Activated naive CD8-positive, alpha-beta T cell treated with anti-CD3 and anti-CD28 coated beads, Interleukin-2, amount 10 ng/mL, durations not matched to agents 7 days and 5 days (primary cell): Measurements from ENCODE around the gene HYI. TPM values are rescaled to one million over a fixed set of nuclear protein-coding genes. Genes with fewer than 3 reads are reported as not detected.
A peak's percentile ranks its signal among the peaks of the same experiment; 100 is the strongest.
"Not testable (repeated sequence)": the region's sequence is repeated elsewhere in the genome, so short reads cannot be mapped to it uniquely, and the experiment has no call there.

Experiments used
- ATAC-seq: fragments of 150-1000 bp; cut with Tn5 transposase; one replicate; pipeline ENCODE4 v1.10.0; 2021; ENCODE audit warnings: low read depth, moderate library complexity
- POLR2A ChIA-PET: fragments of 350-600 bp; sonication (Branson Sonifier 250); formaldehyde crosslinking; loops from one replicate; lab custom pipeline; 2021; ENCODE audit warnings: antibody characterized with exemption; lab: Charles Lee
- DNase-seq: peaks from one replicate; pipeline ENCODE4 v3.0.0; 2021
- H3K27ac Mint-ChIP-seq: one replicate; pipeline ENCODE4 v1.8.0; 2022; ENCODE audit warnings: mild to moderate bottlenecking, mixed read lengths
- H3K27me3 Mint-ChIP-seq: one replicate; pipeline ENCODE4 v1.8.0; 2022; ENCODE audit warnings: mild to moderate bottlenecking, moderate library complexity, mixed read lengths
- H3K36me3 Mint-ChIP-seq: one replicate; pipeline ENCODE4 v1.8.0; 2021; ENCODE audit warnings: mild to moderate bottlenecking, mixed read lengths
- H3K4me1 Mint-ChIP-seq: one replicate; pipeline ENCODE4 v1.8.0; 2021; ENCODE audit warnings: mixed read lengths
- H3K4me3 Mint-ChIP-seq: one replicate; pipeline ENCODE4 v1.8.0; 2022; ENCODE audit warnings: mild to moderate bottlenecking, moderate library complexity, mixed read lengths
- H3K9me3 Mint-ChIP-seq: one replicate; pipeline ENCODE4 v1.8.0; 2021; ENCODE audit warnings: mixed read lengths
- total RNA-seq, 2 experiments: library from RNA; stranded (reverse); gene quantifications; one replicate each; pipeline ENCODE4 v1.2.3, GENCODE V29; 2021

HYI gene
- total RNA-seq, 2 experiments from 2014 or later: 18.3 to 21.3 TPM

DNA sequence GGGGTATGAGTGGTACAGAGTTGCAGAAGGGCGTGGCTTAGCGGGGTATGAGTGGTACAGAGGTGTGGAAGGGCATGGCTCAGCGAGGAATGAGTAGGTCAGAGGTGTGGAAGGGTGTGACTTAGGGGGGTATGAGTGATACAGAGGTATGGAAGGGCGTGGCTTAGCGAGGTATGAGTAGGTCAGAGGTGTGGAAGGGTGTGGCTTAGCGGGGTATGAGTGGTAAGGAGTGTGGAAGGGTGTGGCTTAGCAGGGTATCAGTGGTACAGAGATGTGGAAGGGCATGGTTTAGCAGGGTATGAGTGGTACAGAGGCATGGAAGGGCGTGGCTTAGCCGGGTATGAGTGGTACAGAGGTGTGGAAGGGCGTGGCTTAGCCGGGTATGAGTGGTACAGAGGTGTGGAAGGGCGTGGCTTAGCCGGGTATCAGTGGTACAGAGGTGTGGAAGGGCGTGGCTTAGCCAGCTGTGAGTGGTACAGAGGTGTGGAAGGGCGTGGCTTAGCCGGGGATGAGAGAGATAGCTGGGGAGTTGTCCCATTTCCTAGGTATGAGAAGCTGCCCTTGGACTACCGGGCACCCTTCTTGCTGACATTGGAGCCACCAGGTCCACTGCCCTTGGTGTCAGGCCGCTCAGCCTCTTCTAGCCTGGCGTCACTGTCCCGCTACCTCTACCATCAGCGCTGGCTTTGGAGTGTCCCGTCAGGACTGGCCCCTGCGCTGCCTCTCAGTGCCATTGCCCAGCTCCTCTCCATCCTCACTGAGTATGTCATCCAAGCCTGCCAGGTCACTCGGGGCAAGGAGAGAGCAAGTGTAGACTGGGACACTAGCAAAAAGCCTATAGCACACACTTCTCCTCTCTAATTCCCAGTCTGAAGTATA is 29.8 kb downstream of the HYI start:
- POLR2A ChIA-PET: interaction anchor here (1.0 kb wide), 1 partner anchor 9 kb away, joined by 3 read pairs; no protein-coding TSS in a partner anchor
- ATAC-seq (peak; percentile 5), DNase-seq (no peak)
- no peaks in the 10 kb centered on the region for H3K9me3 Mint-ChIP-seq
- H3K4me1 Mint-ChIP-seq: peaks cover 5% of the 10 kb centered on the region
- no peak overlapping the region for H3K4me3 Mint-ChIP-seq
- H3K36me3 Mint-ChIP-seq: peaks cover 14% of the 10 kb centered on the region
- no peaks in the 10 kb centered on the region for H3K27me3 Mint-ChIP-seq
- no peak overlapping the region for H3K27ac Mint-ChIP-seq

DNA sequence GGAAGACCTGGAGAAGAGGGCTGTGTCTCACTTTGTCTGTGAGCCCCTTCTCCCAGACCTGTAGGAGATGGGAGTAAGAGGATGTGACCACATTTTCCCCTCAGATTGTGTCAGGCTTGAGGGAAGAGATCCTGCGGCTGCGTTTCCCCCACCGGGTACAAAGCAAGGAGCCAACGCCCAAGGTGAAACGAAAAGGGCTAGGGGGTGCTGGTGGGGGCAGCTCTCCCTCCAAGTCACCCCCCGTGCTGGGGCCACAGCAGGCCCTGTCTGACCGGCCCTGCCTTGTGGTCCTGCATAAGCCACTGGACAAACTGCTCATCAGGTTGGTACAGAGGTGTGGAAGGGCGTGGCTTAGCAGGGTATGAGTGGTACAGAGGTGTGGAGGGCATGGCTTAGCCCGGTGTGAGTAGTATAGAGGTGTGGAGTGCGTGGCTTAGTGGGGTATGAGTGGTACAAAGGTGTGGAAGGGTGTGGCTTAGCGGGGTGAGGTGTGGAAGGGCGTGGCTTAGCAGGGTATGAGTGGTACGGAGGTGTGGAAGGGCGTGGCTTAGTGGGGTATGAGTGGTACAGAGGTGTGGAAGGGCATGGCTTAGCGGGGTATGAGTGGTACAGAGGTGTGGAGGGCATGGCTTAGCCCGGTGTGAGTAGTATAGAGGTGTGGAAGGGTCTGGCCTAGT is 30.6 kb downstream of the HYI start:
- Mint-ChIP-seq H3K27ac (no peak overlapping the region), H3K9me3 (no peaks in the 10 kb centered on the region), H3K27me3 (no peaks in the 10 kb centered on the region), H3K4me1 (peaks cover 5% of the 10 kb centered on the region), H3K36me3 (peaks cover 14% of the 10 kb centered on the region), H3K4me3 (no peak overlapping the region)
- no peak for DNase-seq
- ATAC-seq: no peak
- POLR2A ChIA-PET: no interaction called here

DNA sequence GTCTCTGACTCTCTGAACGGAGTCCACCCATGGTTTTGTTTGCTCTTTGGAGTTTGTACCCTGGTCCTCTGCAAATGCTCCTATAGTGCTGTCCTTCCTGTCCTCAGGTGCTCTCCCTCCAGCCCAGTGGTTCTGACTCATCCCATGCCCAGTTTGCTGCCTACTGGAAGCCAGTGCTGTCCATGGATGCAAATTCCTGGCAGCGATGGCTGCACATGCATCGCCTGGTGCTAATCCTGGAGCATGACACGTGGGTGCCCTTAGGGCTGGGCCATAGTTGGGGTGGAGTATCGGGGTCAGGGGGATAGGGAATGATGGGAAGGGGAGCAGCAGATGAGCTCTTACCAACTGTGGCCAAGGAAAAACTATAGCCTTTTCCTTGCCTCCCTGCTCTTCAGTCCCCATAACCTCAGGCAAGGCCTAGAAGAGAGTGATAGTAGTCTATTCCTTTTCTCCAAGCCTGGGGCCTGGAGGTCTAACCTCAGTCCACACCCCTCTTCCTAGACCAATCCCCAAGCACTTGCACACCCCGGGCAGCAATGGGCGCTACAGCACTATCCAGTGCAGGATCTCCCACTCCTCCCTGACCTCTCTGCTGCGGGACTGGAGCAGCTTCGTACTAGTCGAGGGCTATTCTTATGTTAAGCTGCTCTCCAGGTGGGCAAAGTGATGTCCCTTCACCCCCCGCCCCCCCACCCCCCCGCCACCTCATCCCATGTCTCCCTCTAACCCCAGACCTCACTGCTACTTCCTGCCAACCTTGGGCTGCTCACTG is 31.6 kb downstream of the HYI start:
- no peak overlapping the region for H3K27ac Mint-ChIP-seq

DNA sequence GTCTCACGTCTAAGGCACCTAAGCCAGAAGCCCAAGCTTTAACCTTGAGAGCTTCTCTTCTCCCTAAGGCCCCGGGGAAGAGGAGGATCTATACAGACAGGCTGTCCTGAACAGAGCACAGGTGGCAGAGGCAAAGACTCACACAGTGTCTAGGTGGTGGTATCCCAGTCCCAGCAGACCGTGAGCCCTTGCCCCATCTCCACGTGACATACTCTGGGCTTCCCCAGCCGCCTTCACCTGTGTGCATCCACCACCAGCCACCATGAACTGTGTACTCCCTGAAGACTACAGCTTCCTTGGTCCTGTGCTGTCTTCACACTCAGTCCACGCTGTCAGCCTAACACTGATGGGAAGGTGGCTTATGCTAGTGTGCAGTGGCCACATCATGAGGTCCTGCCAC is 32.3 kb downstream of the HYI start:
- no peaks in the 10 kb centered on the region for H3K9me3 Mint-ChIP-seq
- no peak for ATAC-seq
- peaks cover 11% of the 10 kb centered on the region for H3K36me3 Mint-ChIP-seq
- H3K27me3 Mint-ChIP-seq: no peaks in the 10 kb centered on the region
- DNase-seq: no peak
- no peak overlapping the region for H3K4me3 Mint-ChIP-seq
- POLR2A ChIA-PET: no interaction called here
- peaks cover 5% of the 10 kb centered on the region for H3K4me1 Mint-ChIP-seq
- no peak overlapping the region for H3K27ac Mint-ChIP-seq

More for the DNA sequence above, 31.6 kb downstream of the HYI start:
- POLR2A ChIA-PET: no interaction called here
- H3K36me3 Mint-ChIP-seq: peaks cover 14% of the 10 kb centered on the region
- H3K9me3 Mint-ChIP-seq: no peaks in the 10 kb centered on the region
- DNase-seq (no peak), ATAC-seq (no peak)
- H3K4me3 Mint-ChIP-seq: no peak overlapping the region
- H3K27me3 Mint-ChIP-seq: no peaks in the 10 kb centered on the region
- H3K4me1 Mint-ChIP-seq: peaks cover 5% of the 10 kb centered on the region

DNA sequence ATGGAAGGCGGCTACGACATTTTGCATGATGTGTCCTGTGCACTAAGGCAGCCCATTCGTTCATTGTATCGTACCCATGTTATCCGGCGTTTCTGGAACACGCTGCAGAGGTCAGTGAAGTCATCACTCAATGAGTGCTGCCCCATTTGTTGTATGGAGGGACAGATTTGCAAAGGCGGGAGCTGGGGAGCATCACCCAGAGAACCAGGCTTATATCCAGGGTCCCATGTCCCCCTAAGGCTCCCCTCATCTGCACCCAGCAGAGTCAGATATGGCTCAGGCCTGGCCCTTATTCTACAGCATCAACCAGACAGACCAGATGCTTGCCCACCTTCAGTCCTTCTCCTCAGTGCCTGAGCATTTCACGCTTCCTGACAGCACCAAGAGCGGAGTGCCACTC is 32.9 kb downstream of the HYI start:
- Mint-ChIP-seq H3K27ac (no peak overlapping the region), H3K36me3 (peaks cover 11% of the 10 kb centered on the region), H3K4me1 (peaks cover 5% of the 10 kb centered on the region), H3K27me3 (no peaks in the 10 kb centered on the region), H3K4me3 (no peak overlapping the region), H3K9me3 (no peaks in the 10 kb centered on the region)
- POLR2A ChIA-PET: no interaction called here
- DNase-seq (no peak), ATAC-seq (no peak)

DNA sequence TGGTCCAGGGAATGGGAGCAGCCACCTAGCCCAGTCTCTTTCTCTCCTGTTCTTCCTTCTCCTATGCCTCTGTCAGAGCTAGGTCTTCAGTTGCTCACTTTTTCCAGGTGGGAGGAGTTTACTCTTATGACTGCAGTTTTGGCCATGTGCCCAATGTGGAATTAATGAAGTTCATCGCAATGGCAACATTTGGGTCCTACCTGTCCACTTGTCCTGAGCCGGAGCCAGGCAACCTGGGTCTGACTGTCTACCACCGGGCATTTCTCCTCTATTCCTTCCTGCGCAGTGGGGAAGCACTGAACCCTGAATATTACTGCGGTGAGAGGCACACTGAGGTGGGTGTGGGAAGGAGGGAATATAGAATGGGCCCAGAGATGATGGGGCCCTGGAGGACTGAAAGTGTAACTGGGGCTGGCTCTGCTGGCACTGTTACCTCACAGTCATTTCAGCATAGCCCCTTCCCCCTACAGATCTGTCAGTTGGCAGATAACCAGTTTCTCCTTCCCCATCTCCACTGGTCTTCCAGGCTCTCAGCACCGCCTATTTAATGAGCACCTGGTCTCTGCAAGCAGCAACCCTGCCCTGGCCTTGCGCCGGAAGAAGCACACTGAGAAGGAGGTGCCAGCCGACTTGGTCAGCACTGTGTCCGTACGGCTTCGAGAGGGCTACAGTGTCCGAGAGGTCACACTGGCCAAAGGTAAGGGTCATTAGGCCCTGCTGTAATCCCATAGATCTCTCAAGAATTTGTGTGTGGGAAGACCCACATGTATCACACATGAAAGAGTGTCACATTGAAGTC is 33.9 kb downstream of the HYI start:
- Mint-ChIP-seq H3K9me3 (no peaks in the 10 kb centered on the region), H3K4me3 (no peak overlapping the region), H3K36me3 (peaks cover 11% of the 10 kb centered on the region), H3K27me3 (no peaks in the 10 kb centered on the region), H3K4me1 (peaks cover 5% of the 10 kb centered on the region), H3K27ac (no peak overlapping the region)
- DNase-seq (no peak), ATAC-seq (no peak)
- POLR2A ChIA-PET: no interaction called here

DNA sequence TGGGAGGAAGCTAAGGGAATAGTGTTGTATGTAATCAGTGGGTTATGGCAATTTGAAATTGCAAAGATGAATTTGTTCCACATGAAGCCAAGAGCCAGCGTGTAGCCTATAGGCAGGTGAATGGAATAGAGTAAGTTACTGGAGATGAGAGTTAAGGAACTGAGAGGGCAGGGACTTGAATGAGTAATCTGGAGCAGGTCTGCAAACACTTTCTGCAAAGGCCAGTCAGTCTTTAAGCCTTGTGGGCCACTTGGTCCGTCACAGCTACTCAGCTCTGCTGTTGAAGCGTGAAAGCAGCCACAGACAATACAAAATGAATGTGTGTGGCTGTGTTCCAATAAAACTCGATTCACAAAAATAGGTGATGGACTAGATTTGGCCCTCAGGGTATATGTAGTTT is 34.9 kb downstream of the HYI start:
- Mint-ChIP-seq H3K36me3 (peaks cover 12% of the 10 kb centered on the region), H3K27ac (no peak overlapping the region), H3K4me1 (peaks cover 5% of the 10 kb centered on the region), H3K4me3 (no peak overlapping the region), H3K27me3 (no peaks in the 10 kb centered on the region), H3K9me3 (no peaks in the 10 kb centered on the region)
- DNase-seq (no peak), ATAC-seq (no peak)
- POLR2A ChIA-PET: no interaction called here

DNA sequence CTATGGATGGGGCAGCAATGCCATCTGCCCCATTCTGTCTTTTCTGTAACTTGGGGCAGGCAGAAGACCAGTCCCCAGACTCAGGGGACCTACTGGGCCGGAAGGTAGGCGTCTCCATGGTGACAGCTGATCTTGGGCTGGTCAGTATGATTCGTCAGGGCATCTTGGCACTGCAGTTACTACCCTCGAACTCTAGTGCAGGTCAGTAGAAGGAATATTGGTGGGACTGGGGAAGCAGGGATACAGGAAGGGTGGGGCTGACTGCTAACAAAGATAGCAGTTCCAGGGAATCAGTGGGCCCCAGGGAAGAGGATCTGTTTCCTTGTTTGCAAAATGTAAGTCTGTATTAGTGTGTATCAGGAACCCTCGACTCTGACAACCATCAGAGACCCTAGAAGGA is 37.8 kb downstream of the HYI start:
- ATAC-seq (no peak), DNase-seq (no peak)
- Mint-ChIP-seq H3K4me1 (no peaks in the 10 kb centered on the region), H3K27ac (no peak overlapping the region), H3K36me3 (peaks cover 3% of the 10 kb centered on the region), H3K27me3 (no peaks in the 10 kb centered on the region), H3K9me3 (no peaks in the 10 kb centered on the region), H3K4me3 (no peak overlapping the region)
- POLR2A ChIA-PET: no interaction called here

DNA sequence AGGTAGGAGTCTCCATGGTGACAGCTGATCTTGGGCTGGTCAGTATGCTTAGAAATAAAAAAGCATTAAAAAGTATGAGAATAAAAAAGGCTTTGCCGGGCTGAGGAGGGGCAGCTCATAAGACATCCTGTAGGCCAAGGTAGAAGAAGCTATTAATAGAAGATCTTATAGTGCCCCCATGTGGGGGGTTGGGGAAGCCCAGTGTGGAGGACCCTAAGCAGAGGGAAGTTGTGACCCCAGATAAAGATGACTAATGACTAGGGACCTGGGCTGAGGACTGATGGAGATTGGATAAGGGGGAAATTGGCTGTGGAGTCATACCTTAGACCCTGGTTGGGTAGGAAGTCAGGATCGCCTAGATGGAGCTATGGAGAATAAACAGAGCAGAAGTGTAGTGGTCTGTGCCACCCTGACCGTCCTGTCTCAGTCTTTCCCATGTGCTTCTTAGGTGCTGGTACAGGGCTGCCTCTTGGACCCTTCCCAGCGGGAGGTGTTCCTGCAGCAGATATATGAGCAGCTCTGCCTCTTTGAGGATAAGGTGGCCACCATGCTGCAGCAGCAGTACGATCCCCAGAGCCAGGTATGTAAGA is 39.0 kb downstream of the HYI start:
- DNase-seq (peak; percentile 47), ATAC-seq (peak; percentile 88)
- no peak overlapping the region for H3K4me3 Mint-ChIP-seq
- H3K36me3 Mint-ChIP-seq: peaks cover 6% of the 10 kb centered on the region
- H3K9me3 Mint-ChIP-seq: no peaks in the 10 kb centered on the region
- POLR2A ChIA-PET: interaction anchor here (0.6 to 1.2 kb wide), 8 partner anchors 9 to 648 kb away, joined by 3 to 6 read pairs (median 3); partner anchors contain the start of genes C1orf50, KDM4A and P3H1
- no peak overlapping the region for H3K27ac Mint-ChIP-seq
- H3K4me1 Mint-ChIP-seq: no peaks in the 10 kb centered on the region
- no peaks in the 10 kb centered on the region for H3K27me3 Mint-ChIP-seq

DNA sequence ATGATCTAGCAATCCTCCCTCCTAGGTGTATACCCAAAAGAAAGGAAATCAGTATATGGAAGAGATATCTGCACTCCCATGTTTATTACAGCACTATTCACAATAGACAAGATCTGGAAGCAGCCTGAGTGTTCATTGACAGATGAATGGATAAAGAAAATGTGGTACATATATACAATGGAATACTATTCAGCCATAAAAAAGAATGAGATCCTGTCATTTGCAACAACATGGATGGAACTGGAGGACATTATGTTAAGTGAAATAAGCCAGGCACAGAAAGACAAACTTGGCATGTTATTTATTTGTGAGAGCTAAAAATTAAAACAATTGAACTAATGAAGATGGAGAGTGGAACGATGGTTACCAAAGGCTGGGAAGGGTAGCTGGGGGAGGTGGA is 40.3 kb downstream of the HYI start:
- ATAC-seq, POLR2A ChIA-PET, H3K27me3 Mint-ChIP-seq, H3K9me3 Mint-ChIP-seq, DNase-seq, H3K4me3 Mint-ChIP-seq, H3K27ac Mint-ChIP-seq, H3K4me1 Mint-ChIP-seq: not testable (repeated sequence)
- H3K36me3 Mint-ChIP-seq: peaks cover 14% of the 10 kb centered on the region

DNA sequence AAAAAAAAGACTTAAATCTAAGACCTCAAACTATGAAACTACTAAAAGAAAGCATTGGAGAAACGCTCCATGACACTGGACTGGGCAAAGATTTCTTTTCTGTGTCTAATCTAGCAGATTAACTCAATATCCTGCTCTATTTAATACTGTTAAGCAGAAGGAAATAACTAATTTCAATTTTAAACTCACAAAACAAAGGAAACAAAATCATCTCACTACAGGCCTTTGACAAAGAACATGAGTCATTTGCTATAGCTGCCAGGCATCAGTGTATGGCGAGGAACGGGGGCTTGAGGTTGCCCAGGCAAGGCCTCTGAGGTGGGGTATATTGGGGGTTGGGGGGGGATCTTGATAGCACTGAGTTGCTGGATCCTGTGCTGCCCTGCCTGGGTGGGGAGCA is 43.2 kb downstream of the HYI start:
- Mint-ChIP-seq H3K27me3 (no peaks in the 10 kb centered on the region), H3K9me3 (no peaks in the 10 kb centered on the region), H3K27ac (no peak overlapping the region), H3K36me3 (peaks cover 23% of the 10 kb centered on the region), H3K4me3 (no peak overlapping the region), H3K4me1 (no peaks in the 10 kb centered on the region)
- no peak for DNase-seq
- ATAC-seq: no peak
- POLR2A ChIA-PET: no interaction called here

DNA sequence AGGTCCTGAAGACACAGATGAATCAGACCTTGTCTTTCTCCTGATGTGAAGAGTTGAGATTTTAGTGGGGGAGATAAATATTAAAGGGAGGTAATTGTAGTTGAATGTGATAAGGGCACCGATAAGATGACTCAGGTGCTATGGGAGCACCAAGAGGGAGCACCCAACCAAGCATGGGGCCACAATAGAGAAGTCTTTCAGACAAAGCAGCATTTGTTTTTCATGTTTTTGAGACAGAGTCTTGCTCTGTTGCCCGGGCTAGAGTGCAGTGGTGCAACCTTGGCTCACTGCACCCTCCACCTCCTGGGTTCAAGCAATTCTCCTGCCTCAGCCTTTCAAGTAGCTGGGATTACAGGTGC is 47.9 kb downstream of the HYI start:
- no peak for ATAC-seq
- H3K9me3 Mint-ChIP-seq: no peaks in the 10 kb centered on the region
- H3K4me1 Mint-ChIP-seq: peaks cover 2% of the 10 kb centered on the region
- no peaks in the 10 kb centered on the region for H3K27me3 Mint-ChIP-seq
- no peak overlapping the region for H3K27ac Mint-ChIP-seq
- DNase-seq: no peak
- POLR2A ChIA-PET: interaction anchor here (1.1 kb wide), 1 partner anchor 16 kb away, joined by 3 read pairs; the partner anchor contains the start of genes MED8 and SZT2
- H3K36me3 Mint-ChIP-seq: peaks cover 33% of the 10 kb centered on the region
- no peak overlapping the region for H3K4me3 Mint-ChIP-seq
